ENCODE results near the gene TLE1.
"Not testable (repeated sequence)": the region's sequence is repeated elsewhere in the genome, so short reads cannot be mapped to it uniquely, and the experiment has no call there.

TLE1 gene

DNA sequence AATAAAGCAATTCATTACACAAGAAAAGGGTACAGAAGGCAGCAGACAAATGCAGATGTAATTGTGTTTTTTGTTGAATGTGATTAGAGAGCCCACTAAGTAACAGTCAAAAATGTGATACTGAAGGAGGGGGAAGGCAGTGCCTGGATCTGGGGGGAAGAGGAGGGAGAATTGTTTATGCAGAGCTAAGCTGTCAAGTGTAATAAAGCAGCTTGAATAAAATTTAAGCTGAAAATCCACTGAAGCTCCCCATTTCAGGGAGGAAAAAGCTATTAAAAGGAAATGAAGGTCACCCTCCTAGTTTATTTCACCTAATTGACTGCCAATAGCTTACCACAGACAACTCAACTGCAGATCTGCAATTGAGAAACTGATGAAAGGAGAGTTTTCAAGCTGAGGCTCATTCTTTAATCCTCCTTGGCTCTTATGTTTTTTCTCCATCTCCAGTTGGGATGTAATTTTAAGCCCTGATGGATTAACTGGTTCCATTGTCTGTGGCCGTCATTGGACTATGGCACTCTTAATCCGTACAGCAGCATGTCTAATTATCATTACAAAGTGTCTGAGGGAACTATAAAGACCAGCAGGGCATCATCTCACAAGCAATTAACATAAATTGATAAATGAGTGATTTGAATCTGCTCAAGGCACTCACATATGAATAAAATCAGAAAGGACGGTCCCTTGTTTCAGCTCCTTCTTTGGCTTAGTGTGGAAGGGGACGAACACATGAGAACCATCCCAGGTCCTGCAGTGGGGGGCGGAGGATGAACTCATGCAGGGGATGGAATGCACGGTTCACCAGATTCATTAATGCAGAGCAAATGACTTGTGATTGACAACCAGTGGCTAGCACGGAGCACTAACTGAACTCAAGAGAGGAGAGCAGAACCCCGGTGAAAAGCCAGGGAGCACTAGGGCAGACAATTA, 38.5 kb downstream of the TLE1 start:
- DNase-seq = no peak

DNA sequence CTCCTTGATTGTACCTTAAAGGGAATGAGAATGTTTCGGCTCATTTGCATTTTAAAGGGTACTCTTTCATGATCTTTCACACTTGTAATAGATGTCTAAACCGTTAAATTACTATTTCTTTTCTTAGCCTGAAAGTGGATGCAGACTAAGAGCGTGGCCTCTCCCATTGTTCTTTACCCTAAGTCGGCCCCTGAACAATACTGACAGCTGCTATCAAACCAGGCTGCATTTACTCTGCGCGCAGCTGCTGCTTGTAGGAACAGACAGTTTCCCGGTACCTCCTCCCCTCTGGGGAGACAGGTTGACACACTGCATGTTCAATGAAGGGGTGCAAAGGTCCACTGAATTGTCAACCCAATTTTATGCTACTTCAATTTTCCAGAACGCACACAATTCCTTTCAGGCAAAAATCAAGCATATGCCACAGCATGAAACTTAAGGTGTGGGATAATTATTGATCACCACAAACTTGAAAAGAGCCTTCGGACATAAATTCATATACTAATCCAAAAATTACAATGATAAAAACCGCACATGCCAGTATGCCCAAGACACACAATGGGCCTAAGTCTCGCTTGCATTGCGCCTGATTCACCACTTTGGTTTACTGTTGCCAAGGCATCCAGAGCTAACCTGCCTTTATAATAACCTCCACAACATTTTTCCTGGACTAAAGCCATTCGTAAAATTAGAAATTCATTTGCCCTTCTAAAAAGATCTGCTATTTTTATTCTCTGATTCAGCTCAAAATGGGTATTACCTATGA, 39.7 kb downstream of the TLE1 start:
- no peak for DNase-seq

DNA sequence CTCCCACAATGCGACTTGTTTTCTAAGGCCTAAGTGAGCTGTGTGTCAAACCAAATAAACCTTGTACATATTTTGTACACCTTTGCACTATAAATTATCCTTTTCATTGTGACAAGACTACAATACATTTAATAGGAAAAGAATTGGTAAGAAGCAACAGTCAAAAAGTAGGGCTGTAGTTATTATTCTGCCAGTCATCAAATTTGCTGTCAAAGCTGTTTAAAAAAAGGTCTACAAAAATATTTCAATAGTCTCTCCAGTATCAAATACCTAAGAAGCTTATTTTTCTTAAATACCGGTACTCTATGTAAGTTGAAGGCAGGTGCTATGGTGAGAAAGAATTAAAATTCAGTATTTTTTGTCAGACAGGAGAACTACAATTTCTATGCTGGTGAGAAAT, 40.5 kb downstream of the TLE1 start:
- DNase-seq = no peak

DNA sequence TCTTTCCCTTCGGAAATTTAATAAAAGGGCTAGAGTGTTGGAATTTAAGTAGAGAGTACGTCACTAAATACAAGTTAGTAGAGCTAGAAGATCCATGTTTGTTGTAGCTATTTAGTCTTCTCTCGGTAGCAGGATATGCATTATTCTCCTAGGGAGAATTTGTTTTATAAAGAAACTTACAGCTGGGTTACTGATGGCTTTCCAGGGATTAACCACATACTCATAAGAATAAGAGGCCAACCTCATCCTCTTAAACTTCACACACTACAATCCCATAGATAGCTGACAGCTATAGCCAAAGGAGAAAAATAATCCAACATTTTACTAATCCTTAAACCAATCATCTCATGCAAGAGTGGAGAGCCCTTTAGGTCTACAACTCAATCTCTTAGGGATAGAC, 43.0 kb downstream of the TLE1 start:
- DNase-seq = no peak

DNA sequence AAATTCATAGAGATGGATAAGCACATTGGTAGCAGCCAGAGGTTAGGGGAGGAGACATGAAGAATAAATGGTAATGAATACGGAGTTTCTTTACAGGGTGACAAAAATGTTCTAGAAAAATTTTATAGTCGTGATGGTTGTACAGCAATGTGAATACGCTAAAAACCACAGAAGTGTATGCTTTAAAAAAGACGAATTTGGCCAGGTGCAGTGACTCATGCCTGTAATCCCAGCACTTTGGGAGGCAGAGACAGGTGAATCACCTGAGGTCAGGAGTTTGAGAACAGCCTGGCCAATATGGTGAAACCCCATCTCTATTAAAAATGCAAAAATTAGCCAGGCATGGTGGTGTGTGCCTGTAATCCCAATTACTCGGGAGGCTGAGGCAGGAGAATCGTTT, 44.8 kb downstream of the TLE1 start:
- DNase-seq = not testable (repeated sequence)

DNA sequence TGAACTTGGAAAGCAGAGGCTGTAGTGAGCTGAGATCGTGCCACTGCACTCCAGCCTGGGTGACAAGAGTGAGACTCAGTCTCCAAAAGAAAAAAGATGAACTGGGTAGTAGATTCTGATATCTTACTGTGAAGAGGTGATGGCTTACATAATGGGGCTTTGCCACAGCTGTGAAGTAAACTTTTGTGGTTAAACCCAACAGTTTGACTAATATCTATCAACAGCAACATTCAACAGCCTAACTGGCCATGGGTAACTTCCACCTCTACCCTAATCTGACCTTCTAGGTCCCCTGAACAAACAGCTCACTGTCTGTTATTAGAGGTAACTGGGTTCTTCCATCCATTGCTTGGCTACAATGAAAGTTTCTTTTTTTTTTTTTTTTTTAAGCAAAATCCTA, 52.1 kb downstream of the TLE1 start:
- DNase-seq = no peak

DNA sequence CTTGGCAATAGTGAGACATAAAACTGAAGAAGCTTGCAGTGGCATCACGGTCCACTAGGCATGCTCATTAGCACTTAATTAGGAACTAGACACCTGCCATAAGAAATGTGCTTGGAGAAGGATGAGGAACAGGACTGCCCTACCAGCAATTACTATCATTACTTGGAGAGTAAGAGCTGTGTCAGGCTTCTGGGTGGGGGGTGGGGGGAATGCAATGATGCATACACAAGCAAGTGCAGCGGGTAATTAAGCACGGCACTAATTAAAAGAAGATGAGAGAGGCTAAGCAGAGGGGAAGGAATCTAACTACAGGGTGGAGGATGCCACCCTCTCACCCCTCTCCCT, 53.1 kb downstream of the TLE1 start:
- DNase-seq = no peak

DNA sequence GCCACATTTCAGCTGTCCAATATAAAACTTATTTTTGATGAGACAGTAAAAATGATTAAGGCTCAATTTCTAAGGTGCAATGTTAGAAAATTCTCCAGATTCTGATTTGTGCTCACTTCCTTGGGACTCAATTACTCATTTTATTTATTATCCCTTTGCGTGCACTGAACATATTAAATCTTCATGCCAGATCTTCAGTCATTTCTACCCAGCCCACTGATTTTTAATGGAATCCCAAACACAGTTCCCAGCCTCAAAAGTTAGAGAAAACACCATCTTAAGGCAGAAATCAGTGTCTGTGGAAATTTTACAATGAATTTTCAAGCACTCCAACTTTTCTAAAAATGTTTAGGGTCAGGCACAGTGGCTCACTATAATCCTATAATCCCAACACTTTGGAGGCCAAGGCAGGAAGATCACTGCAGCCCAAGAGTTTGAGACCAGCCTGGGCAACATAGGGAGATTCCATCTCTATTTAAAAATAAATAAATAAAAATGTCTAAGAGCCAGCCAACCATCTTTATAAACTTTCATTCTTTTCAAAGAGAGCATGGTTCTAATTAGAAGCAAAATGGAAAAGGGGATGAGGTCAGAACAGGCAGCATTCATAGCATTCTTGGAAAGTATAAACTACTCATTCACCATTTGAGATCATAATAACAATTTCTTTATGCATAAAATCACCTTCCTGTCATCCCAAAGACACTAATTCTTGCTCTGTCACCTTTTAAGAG, 53.7 kb downstream of the TLE1 start:
- DNase-seq = no peak

DNA sequence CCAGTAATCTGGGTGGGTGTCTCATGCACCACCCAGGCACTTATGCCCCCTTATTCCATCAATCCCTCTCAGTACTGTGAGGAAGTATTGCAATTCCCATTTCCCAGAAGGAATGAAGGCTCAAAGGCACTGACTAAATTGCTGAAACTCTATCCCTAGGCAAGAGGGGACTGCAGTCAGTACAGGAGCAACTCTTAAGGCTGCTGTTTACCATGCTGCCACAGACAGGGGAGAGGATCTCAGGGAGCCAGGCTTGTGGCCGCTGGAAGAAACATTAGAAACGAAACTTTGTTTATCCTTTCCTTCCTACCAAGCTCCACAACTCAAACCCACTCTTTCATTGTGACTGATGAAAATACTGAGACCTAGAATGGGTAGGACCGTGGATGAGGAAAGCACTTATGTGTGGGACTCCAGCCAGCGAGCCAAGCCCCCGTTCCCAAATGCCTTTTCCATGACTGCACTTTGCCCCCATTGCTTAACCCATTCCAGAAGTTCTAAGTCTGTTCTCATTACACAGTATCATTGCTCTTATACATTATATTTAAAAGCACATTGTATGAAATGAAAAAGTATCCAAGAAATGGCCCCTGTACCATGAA, 54.3 kb downstream of the TLE1 start:
- no peak for DNase-seq

DNA sequence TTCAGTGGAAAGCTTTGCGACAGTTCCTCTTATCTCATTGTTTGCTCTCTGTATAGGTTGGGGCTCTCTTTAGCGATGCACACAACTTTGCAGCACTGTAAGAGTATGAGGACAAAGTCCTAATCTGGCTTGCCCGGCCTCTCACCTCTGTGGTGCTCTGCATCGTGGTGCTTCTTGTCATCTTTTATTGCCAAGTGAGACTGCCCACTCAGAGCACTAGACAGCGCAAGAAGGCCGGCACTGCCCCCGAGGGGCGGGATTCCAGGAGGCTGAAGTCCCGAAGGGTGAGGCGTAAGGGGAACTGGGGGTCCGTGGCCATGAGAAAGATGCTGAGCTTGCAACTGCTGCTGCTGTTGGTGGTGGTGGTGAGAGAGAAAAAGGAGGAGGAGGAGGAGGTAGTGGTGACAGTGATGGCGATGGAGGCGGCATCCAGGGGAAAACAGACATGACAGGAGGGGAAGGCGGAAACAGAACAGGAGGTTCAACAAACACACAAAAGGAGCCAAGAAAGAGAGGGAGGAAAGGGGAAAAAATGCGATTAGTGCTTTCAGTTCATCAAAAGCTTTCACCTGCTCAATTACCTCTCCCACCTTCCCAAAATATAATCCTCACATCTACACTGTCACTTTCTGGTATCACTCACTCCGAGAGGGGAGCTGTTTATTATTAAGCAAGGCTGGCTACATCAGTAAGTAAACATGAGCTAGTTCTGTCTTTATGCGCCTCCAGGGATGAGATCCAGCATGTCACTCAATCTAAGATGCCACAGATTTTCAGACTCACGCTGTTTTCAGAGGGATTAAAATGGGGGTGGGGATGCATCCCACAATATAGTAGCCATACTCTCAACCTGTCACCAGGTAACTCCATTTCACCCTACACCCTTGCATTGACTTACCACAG, 55.1 kb downstream of the TLE1 start:
- DNase-seq = no peak

DNA sequence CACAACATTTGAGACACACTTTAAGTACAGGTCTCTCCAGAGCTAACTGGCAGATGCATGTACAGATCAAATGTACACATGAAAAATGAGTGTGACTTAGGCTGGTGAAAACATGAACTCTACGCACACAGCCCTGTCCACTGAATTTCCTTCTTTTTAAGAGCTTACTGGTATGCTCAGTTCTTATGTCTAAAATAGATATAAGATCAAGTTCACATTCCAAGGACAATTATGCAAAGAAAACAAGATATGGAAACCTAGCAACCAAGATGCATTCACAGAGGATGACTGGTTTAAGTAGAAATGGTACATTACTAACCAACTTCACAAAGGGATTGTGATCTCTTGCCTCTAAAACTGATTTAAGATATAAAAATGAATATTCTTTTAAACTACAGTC, 56.7 kb downstream of the TLE1 start:
- no peak for DNase-seq

DNA sequence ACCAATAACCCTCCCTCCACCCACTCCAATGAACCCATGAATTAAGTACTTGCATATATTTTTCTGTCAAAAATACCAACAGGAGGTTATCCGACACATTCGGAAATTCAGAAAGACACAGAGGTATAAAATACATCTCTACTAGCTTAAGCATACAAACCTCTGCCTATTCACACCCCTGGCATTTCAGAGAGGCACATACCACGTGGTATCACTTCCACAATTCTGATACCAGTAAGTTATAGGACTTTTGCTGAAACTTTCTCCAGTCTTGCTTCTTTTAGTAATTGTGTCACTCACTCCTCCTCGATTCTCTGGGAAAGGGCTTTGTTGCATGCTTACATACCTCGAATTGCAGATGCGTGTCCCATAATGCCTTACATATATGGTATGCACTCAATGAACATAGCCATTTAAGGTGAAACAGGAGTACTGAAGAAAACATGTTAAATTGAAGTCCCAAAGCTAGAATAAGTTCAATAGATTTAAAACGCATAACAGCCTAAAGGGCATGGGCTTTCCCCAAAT, 58.1 kb downstream of the TLE1 start:
- no peak for DNase-seq

DNA sequence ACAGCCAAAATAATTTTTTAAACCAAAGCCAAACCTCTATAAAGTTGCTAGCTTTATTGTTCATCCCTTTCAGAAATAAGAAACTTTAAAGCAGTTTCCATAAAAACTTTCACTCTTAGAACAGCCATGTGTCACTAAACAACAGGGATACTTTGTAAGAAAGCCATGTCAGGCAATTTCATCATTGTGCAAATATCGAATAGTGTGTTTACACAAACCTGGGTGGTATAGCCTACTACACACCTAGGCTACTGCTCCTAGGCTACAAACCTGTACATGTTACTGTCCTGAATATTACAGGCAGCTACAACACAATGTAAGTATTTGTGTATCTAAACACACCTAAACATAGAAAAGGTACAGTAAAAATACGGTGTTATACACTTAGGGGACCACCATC, 59.9 kb downstream of the TLE1 start:
- DNase-seq = no peak

DNA sequence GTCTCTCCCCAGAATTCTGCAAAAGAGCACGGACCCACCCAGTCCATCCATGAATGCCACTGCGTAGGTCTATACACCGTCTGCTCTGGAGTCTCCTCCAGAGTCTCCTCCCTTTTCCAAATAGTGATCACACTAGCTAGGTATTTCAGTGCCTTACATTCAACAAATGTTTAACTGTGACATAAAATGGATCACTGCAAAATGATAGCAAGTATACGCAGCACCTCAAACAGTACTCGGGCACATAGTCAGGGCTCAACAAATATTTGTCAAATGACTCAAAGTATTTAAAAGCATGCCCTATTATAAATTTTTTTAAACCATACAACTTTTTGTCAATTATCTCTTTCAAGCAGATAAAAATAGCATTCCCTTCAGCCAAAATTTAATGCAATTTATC, 60.5 kb downstream of the TLE1 start:
- DNase-seq = no peak

DNA sequence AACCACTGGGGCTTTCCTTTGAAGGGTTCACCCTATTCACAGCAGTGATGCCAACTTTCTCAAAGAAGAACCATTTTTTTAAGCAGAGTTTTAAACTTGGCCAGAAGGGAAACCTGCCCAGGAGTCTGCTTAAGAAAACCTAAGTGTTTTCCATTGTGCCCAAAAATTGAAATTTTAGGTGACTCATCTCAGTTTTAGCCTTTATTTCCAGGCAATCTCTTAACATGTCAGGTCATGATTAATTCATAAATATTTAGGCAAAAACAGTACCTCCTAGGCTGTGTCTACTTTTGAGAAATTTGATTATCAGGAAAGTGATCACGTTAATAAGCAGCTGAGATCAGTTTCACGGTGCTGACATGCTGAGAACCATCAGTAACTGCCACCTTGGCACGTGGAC, 61.9 kb downstream of the TLE1 start:
- no peak for DNase-seq

DNA sequence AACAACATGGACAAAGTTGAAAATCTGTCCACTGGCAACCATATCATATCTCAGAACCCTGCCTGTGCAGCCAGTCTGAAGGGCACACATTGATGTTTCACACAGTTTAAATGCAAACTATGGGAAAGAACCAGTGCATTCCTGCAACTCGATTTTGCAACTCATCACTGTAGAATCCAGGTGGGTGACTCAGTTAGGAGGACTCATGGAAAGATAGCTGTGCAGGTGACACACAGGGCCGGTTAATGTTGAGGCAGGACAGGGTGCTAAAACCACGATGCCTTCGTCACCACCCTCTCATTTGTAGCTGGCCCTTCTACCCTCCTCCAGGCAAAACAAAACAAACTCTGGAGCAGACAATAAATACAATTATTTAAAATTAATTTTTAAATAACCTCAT, 62.8 kb downstream of the TLE1 start:
- no peak for DNase-seq

DNA sequence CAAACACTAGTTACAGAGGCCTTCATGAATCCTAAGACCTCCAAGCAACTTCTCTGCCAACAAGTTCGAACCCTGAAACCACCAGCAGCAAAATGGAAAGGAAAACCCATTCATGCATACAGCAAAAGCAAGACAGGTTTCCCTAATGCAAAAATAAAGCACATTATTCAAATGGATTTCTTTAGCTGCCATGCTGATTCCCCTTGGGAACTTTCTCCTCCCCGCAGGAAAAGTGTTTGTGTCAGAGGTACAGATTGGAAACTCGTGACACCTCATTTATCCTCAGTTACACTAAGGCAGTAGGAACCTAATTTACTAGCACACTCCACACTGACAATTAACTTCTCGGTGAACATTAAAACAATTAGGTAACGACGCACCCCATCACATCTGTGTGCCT, 63.4 kb downstream of the TLE1 start:
- no peak for DNase-seq

DNA sequence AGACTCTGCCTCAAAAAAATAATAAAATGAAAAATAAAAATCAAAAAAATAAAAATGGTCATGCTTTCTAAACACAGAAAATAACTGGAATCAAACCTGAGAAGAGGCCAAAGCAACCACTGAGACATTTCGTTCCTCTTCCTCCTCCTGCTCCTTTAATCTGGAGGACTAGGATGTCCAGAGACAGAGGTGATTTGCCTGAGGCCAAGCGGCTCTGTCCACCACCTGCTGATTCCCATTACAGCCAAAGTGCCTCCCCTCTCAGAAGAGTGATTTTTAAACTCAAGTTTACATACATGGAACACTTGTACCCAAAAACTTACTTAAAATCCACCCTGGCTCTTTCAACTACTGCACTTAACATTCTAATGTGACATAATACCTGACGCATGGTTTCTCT, 65.6 kb downstream of the TLE1 start:
- no peak for DNase-seq

DNA sequence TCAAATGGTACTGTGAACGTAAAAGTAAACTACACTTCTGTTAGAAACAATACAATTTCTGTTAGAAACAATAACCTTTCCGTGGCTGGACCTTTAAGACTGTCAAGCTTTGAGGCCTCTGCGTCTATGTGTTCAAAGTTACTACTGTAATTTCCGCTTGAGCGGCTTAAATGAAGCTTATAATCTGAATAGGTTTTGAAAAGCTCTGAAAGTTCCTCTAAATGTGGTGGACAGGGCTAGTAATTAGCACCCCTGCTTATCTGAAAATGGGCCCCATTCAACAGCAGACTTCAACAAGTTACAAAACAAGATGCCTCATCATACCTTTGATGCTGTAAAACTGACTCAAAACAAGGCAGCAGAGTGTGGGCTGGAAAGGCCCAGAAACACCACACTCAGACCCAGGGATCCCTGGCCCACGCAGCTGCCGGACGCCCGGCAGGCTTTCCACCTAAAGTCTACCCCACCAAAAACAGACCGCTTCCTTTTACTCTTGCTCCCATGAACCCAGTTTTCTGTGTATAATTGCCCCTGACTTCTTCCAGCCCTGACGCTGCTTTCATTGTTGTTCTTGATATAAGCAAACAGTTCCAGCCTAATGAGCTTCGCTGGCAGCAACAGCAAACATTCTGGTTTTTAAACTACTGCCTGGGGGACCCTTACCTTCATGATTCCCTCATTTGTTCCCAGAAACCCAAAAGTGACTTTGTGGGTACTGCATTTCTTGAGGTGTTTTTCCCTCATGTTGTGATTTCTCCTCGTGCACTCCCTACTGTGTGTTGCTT, 66.7 kb downstream of the TLE1 start:
- DNase-seq = no peak

DNA sequence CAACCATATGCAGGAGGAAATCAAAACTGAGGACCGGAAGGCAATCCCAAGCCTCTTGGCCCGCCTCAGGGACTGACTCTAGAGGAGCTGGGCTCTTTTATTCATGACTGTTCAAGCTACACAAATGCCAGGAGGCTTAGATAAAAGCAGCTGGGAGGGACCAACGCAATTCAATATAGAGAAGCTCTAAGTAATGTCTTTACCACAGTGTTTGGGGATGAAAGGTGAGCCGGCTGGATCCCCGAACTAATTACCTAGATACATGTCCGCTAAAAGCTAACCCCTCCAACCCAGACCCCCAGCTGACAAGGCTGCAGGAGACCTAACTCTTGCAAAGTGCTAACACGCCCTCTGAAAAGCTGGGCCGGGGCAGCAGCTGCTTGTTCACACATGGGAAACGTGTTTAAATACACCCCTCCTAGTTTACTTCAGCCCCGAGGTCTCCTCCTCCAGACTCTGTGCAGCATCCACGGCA, 67.5 kb downstream of the TLE1 start:
- DNase-seq = no peak

DNA sequence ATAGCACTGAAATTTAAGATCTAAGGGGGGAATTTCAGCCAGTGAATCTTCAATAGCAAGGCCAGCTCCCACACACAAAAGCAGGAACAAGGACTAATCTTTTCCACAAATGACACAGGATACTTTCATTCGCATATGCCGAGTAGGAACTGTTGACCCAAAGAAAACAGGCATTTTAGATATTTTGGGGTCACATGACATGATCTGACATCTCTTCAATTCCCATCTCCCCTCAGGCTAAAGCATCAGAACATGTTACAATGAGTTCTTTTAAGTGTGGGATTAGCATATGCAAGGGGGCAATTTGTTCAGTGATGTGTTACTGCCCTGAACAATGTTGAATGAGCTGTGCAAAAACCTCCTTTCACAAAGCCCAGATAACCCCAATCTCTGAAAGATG, 68.2 kb downstream of the TLE1 start:
- no peak for DNase-seq
